Astrocyte of the spinal cord (primary cell): ENCODE results near the gene KLHL29.

Source experiments
- DNase-seq: peaks from one replicate; pipeline ENCODE4 v3.0.0; 2011; ENCODE audit warnings: low read depth, low spot score
- H3K4me3 ChIP-seq: 2 replicates; pipeline ENCODE4 v1.5.1; 2011; ENCODE audit warnings: low read depth, mild to moderate bottlenecking, low read length, moderate library complexity
- in situ Hi-C: cut with HindIII; loops from 2 replicates; pipeline ENCODE4 v1.10.0; 2017; ENCODE audit warnings: low sequenced_read_pairs
- TF ChIP-seq, protein P1 (sequence below): IDR thresholded peaks from 2 replicates; pipeline ENCODE4 v1.5.1; 2012; ENCODE audit warnings: low read depth, mild to moderate bottlenecking, low read length, inconsistent platforms

Gene KLHL29

GRCh38 chr2:23677836-23678235 is 292.9 kb downstream of the KLHL29 start:
- TF ChIP-seq, protein P1, sequence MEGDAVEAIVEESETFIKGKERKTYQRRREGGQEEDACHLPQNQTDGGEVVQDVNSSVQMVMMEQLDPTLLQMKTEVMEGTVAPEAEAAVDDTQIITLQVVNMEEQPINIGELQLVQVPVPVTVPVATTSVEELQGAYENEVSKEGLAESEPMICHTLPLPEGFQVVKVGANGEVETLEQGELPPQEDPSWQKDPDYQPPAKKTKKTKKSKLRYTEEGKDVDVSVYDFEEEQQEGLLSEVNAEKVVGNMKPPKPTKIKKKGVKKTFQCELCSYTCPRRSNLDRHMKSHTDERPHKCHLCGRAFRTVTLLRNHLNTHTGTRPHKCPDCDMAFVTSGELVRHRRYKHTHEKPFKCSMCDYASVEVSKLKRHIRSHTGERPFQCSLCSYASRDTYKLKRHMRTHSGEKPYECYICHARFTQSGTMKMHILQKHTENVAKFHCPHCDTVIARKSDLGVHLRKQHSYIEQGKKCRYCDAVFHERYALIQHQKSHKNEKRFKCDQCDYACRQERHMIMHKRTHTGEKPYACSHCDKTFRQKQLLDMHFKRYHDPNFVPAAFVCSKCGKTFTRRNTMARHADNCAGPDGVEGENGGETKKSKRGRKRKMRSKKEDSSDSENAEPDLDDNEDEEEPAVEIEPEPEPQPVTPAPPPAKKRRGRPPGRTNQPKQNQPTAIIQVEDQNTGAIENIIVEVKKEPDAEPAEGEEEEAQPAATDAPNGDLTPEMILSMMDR = no peak
- no peak overlapping the region for H3K4me3 ChIP-seq
- in situ Hi-C loops = no loop called here
- no peak for DNase-seq

- no peak for DNase-seq
- TF ChIP-seq, protein P1 = no peak
- in situ Hi-C loops = no loop called here
- H3K4me3 ChIP-seq = no peak overlapping the region
These were observed 294.1 kb downstream of the KLHL29 start for GRCh38 chr2:23679044-23679443.

- TF ChIP-seq, protein P1 = no peak
- no peak for DNase-seq
- in situ Hi-C loops = no loop called here
- H3K4me3 ChIP-seq = no peak overlapping the region
These were observed 296.0 kb downstream of the KLHL29 start for GRCh38 chr2:23680951-23681350.

GRCh38 chr2:23681356-23682140 is 296.6 kb downstream of the KLHL29 start:
- no peak overlapping the region for H3K4me3 ChIP-seq
- TF ChIP-seq, protein P1 = no peak
- in situ Hi-C loops = no loop called here
- no peak for DNase-seq

DNA sequence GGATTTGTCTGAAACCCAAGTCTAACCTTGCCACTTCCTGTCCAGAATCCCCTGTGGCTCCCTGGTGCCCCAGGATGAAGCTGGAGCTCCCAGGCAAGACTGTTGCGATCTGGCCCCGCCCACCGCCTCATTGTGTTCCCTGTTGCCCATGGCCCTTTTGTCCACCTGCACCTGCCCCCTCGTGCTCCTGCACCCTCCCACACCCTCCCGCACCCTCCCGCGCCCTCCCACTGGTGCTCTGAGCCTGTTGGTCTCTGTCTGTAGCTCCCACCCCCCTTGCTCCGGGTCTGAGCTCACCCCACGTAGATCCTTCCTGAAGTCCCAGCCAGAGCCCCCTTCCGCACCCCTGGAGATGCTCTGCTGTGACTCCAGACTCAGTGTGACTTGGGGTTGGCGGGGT is 297.5 kb downstream of the KLHL29 start:
- H3K4me3 ChIP-seq = no peak overlapping the region
- TF ChIP-seq, protein P1 = no peak
- in situ Hi-C loops = no loop called here
- no peak for DNase-seq

GRCh38 chr2:23683001-23683400 is 298.0 kb downstream of the KLHL29 start:
- in situ Hi-C loops = no loop called here
- TF ChIP-seq, protein P1 = no peak
- no peak overlapping the region for H3K4me3 ChIP-seq
- DNase-seq = no peak
